ENCODE results near the gene KANSL2. TPM values are rescaled to one million over a fixed set of nuclear protein-coding genes. Genes with fewer than 3 reads are reported as not detected.

KANSL2 gene
- total RNA-seq, 1 experiment from 2014 or later: 41.6 TPM

MicroRNA genes within 50 kb of the gene (microRNA counts, 767-probe panel; counts per million panel counts)
- not detected for microRNA hsa-miR-1291

Small RNA genes lying within 50 kb of the gene (microRNA-seq; reads per million reads assigned to microRNA genes)
- not detected for gene MIR1291 (ENCODE audit: borderline number of aligned reads)

Other genes with a start within 250 kb of the KANSL2 start
- gene ANP32D, start 209.7 kb downstream of the KANSL2 start, total RNA-seq (2021; ENCODE audit: unreplicated experiment): not detected
- gene C12orf54, start 199.7 kb downstream of the KANSL2 start, total RNA-seq (2021; ENCODE audit: unreplicated experiment): not detected
- gene OR8S1, start 156.6 kb downstream of the KANSL2 start, total RNA-seq (2021; ENCODE audit: unreplicated experiment): not detected
- not detected for gene LALBA, start 112.2 kb downstream of the KANSL2 start, total RNA-seq (2021; ENCODE audit: unreplicated experiment)
- 69.4 TPM for gene CCNT1, start 34.5 kb upstream of the KANSL2 start, total RNA-seq (2021; ENCODE audit: unreplicated experiment)
- gene ADCY6, start 106.9 kb upstream of the KANSL2 start, total RNA-seq (2021; ENCODE audit: unreplicated experiment): 24.9 TPM
- 22.0 TPM for gene CACNB3, start 136.3 kb upstream of the KANSL2 start, total RNA-seq (2021; ENCODE audit: unreplicated experiment)
- 75.0 TPM for gene DDX23, start 169.9 kb upstream of the KANSL2 start, total RNA-seq (2021; ENCODE audit: unreplicated experiment)
- 2.0 TPM for gene RND1, start 183.6 kb upstream of the KANSL2 start, total RNA-seq (2021; ENCODE audit: unreplicated experiment)
- 18.5 TPM for gene FKBP11, start 243.3 kb upstream of the KANSL2 start, total RNA-seq (2021; ENCODE audit: unreplicated experiment)

Data from HCT116 (cell line).